ENCODE data around the gene KLKB1.

Gene KLKB1

GRCh38 chr4:186202490-186203140, 24.7 kb upstream of the KLKB1 start:
- no peaks in the 10 kb centered on the region for H3K36me3 ChIP-seq (ENCODE audit: control insufficient read depth, low read depth, low read length)
- no peak overlapping the region for H3K27ac ChIP-seq (ENCODE audit: low read length)
- no peaks in the 10 kb centered on the region for H3K27me3 ChIP-seq (ENCODE audit: control insufficient read depth, insufficient read depth, low read length)
- no peak overlapping the region for H3K4me3 ChIP-seq (ENCODE audit: low read length)
- no peak overlapping the region for H3K9ac ChIP-seq (ENCODE audit: low read length)
- H3K9me3 ChIP-seq (ENCODE audit: control insufficient read depth, low read depth, low read length), result no peaks in the 10 kb centered on the region
- H3K4me1 ChIP-seq (ENCODE audit: control insufficient read depth, low read depth, low read length), result no peaks in the 10 kb centered on the region

GRCh38 chr4:186203406-186203805, 23.9 kb upstream of the KLKB1 start:
- Histone ChIP-seq H3K9ac (ENCODE audit: low read length) (no peak overlapping the region), H3K9me3 (ENCODE audit: control insufficient read depth, low read depth, low read length) (no peaks in the 10 kb centered on the region), H3K27ac (ENCODE audit: low read length) (no peak overlapping the region), H3K4me1 (ENCODE audit: control insufficient read depth, low read depth, low read length) (no peaks in the 10 kb centered on the region), H3K36me3 (ENCODE audit: control insufficient read depth, low read depth, low read length) (no peaks in the 10 kb centered on the region), H3K27me3 (ENCODE audit: control insufficient read depth, insufficient read depth, low read length) (no peaks in the 10 kb centered on the region), H3K4me3 (ENCODE audit: low read length) (no peak overlapping the region)

- no peaks in the 10 kb centered on the region for H3K27me3 ChIP-seq (ENCODE audit: control insufficient read depth, insufficient read depth, low read length)
- no peak overlapping the region for H3K9ac ChIP-seq (ENCODE audit: low read length)
- H3K27ac ChIP-seq (ENCODE audit: low read length), result no peak overlapping the region
- no peaks in the 10 kb centered on the region for H3K36me3 ChIP-seq (ENCODE audit: control insufficient read depth, low read depth, low read length)
- no peaks in the 10 kb centered on the region for H3K4me1 ChIP-seq (ENCODE audit: control insufficient read depth, low read depth, low read length)
- no peaks in the 10 kb centered on the region for H3K9me3 ChIP-seq (ENCODE audit: control insufficient read depth, low read depth, low read length)
- no peak overlapping the region for H3K4me3 ChIP-seq (ENCODE audit: low read length)
Observed at GRCh38 chr4:186204103-186204559, 23.2 kb upstream of the KLKB1 start.

- Histone ChIP-seq H3K27ac (ENCODE audit: low read length) (no peak overlapping the region), H3K36me3 (ENCODE audit: control insufficient read depth, low read depth, low read length) (no peaks in the 10 kb centered on the region), H3K4me3 (ENCODE audit: low read length) (no peak overlapping the region), H3K9me3 (ENCODE audit: control insufficient read depth, low read depth, low read length) (no peaks in the 10 kb centered on the region), H3K9ac (ENCODE audit: low read length) (no peak overlapping the region), H3K4me1 (ENCODE audit: control insufficient read depth, low read depth, low read length) (no peaks in the 10 kb centered on the region), H3K27me3 (ENCODE audit: control insufficient read depth, insufficient read depth, low read length) (no peaks in the 10 kb centered on the region)
Observed at GRCh38 chr4:186204686-186205085, 22.6 kb upstream of the KLKB1 start.

GRCh38 chr4:186205156-186205555, 22.2 kb upstream of the KLKB1 start:
- H3K9ac ChIP-seq (ENCODE audit: low read length), result no peak overlapping the region
- H3K9me3 ChIP-seq (ENCODE audit: control insufficient read depth, low read depth, low read length), result no peaks in the 10 kb centered on the region
- no peaks in the 10 kb centered on the region for H3K36me3 ChIP-seq (ENCODE audit: control insufficient read depth, low read depth, low read length)
- no peaks in the 10 kb centered on the region for H3K4me1 ChIP-seq (ENCODE audit: control insufficient read depth, low read depth, low read length)
- no peak overlapping the region for H3K27ac ChIP-seq (ENCODE audit: low read length)
- no peaks in the 10 kb centered on the region for H3K27me3 ChIP-seq (ENCODE audit: control insufficient read depth, insufficient read depth, low read length)
- no peak overlapping the region for H3K4me3 ChIP-seq (ENCODE audit: low read length)

GRCh38 chr4:186216465-186217024, 10.8 kb upstream of the KLKB1 start:
- no peak overlapping the region for H3K27ac ChIP-seq (ENCODE audit: low read length)
- H3K9me3 ChIP-seq (ENCODE audit: control insufficient read depth, low read depth, low read length), result no peaks in the 10 kb centered on the region
- no peak overlapping the region for H3K9ac ChIP-seq (ENCODE audit: low read length)

GRCh38 chr4:186217733-186218293, 9.5 kb upstream of the KLKB1 start:
- no peaks in the 10 kb centered on the region for H3K27me3 ChIP-seq (ENCODE audit: control insufficient read depth, insufficient read depth, low read length)
- no peak overlapping the region for H3K27ac ChIP-seq (ENCODE audit: low read length)
- no peak overlapping the region for H3K9ac ChIP-seq (ENCODE audit: low read length)
- no peaks in the 10 kb centered on the region for H3K4me1 ChIP-seq (ENCODE audit: control insufficient read depth, low read depth, low read length)
- H3K36me3 ChIP-seq (ENCODE audit: control insufficient read depth, low read depth, low read length), result no peaks in the 10 kb centered on the region
- H3K4me3 ChIP-seq (ENCODE audit: low read length), result no peak overlapping the region
- no peaks in the 10 kb centered on the region for H3K9me3 ChIP-seq (ENCODE audit: control insufficient read depth, low read depth, low read length)

More at GRCh38 chr4:186216465-186217024, 10.8 kb upstream of the KLKB1 start:
- H3K4me1 ChIP-seq (ENCODE audit: control insufficient read depth, low read depth, low read length), result no peaks in the 10 kb centered on the region
- H3K4me3 ChIP-seq (ENCODE audit: low read length), result no peak overlapping the region
- no peaks in the 10 kb centered on the region for H3K36me3 ChIP-seq (ENCODE audit: control insufficient read depth, low read depth, low read length)
- H3K27me3 ChIP-seq (ENCODE audit: control insufficient read depth, insufficient read depth, low read length), result no peaks in the 10 kb centered on the region

- Histone ChIP-seq H3K27me3 (ENCODE audit: control insufficient read depth, insufficient read depth, low read length) (no peaks in the 10 kb centered on the region), H3K9ac (ENCODE audit: low read length) (no peak overlapping the region)
Observed at GRCh38 chr4:186221624-186222023, 5.7 kb upstream of the KLKB1 start.

GRCh38 chr4:186225848-186226247, 1.5 kb upstream of the KLKB1 start:
- H3K9me3 ChIP-seq (ENCODE audit: control insufficient read depth, low read depth, low read length), result peaks cover 14% of the 10 kb centered on the region
- H3K4me3 ChIP-seq (ENCODE audit: low read length), result no peak overlapping the region
- peaks cover 16% of the 10 kb centered on the region for H3K4me1 ChIP-seq (ENCODE audit: control insufficient read depth, low read depth, low read length)
- H3K27me3 ChIP-seq (ENCODE audit: control insufficient read depth, insufficient read depth, low read length), result no peaks in the 10 kb centered on the region
- no peak overlapping the region for H3K9ac ChIP-seq (ENCODE audit: low read length)
- no peaks in the 10 kb centered on the region for H3K36me3 ChIP-seq (ENCODE audit: control insufficient read depth, low read depth, low read length)
- H3K27ac ChIP-seq (ENCODE audit: low read length), result no peak overlapping the region

More at GRCh38 chr4:186221624-186222023, 5.7 kb upstream of the KLKB1 start:
- H3K9me3 ChIP-seq (ENCODE audit: control insufficient read depth, low read depth, low read length), result peaks cover 14% of the 10 kb centered on the region
- H3K36me3 ChIP-seq (ENCODE audit: control insufficient read depth, low read depth, low read length), result no peaks in the 10 kb centered on the region
- no peak overlapping the region for H3K4me3 ChIP-seq (ENCODE audit: low read length)
- H3K4me1 ChIP-seq (ENCODE audit: control insufficient read depth, low read depth, low read length), result peaks cover 8% of the 10 kb centered on the region
- no peak overlapping the region for H3K27ac ChIP-seq (ENCODE audit: low read length)

GRCh38 chr4:186226521-186227189, 652 bp upstream of the KLKB1 start:
- Histone ChIP-seq H3K36me3 (ENCODE audit: control insufficient read depth, low read depth, low read length) (no peaks in the 10 kb centered on the region), H3K9me3 (ENCODE audit: control insufficient read depth, low read depth, low read length) (peaks cover 14% of the 10 kb centered on the region), H3K4me1 (ENCODE audit: control insufficient read depth, low read depth, low read length) (peaks cover 16% of the 10 kb centered on the region), H3K4me3 (ENCODE audit: low read length) (no peak overlapping the region), H3K9ac (ENCODE audit: low read length) (no peak overlapping the region), H3K27me3 (ENCODE audit: control insufficient read depth, insufficient read depth, low read length) (no peaks in the 10 kb centered on the region), H3K27ac (ENCODE audit: low read length) (no peak overlapping the region)

- H3K9ac ChIP-seq (ENCODE audit: low read length), result no peak overlapping the region
- H3K4me1 ChIP-seq (ENCODE audit: control insufficient read depth, low read depth, low read length), result peaks cover 16% of the 10 kb centered on the region
- no peaks in the 10 kb centered on the region for H3K27me3 ChIP-seq (ENCODE audit: control insufficient read depth, insufficient read depth, low read length)
- H3K27ac ChIP-seq (ENCODE audit: low read length), result no peak overlapping the region
- H3K4me3 ChIP-seq (ENCODE audit: low read length), result no peak overlapping the region
- H3K9me3 ChIP-seq (ENCODE audit: control insufficient read depth, low read depth, low read length), result peaks cover 14% of the 10 kb centered on the region
- H3K36me3 ChIP-seq (ENCODE audit: control insufficient read depth, low read depth, low read length), result no peaks in the 10 kb centered on the region
Observed at GRCh38 chr4:186227744-186228513, 622 bp downstream of the KLKB1 start.
